Gastrocnemius medialis (tissue), 4 donors: ENCODE results near the gene CLDN4.

Experiments
- POLR2A ChIP-seq, 2 donors: fragments of 450-650 bp; IDR thresholded peaks; one replicate each; pipeline ENCODE4 v1.6.1; 2017; ENCODE audit warnings: antibody characterized with exemption in 2 of 2, mild to moderate bottlenecking in 2 of 2, moderate library complexity in 2 of 2
- TF ChIP-seq, protein P1 (sequence below), 5 experiments: fragments of 450-650 bp in 3 of 5; fragments of 200-600 bp in 2 of 5; sonication (generic) in 2 of 5; IDR thresholded peaks in 4 of 5; conservative IDR thresholded peaks in 1 of 5; 1 replicate in 4 of 5; 2 replicates in 1 of 5; pipeline ENCODE4 v1.5.1; 2016 to 2019; ENCODE audit warnings: antibody characterized with exemption in 5 of 5, mild to moderate bottlenecking in 3 of 5, moderate library complexity in 3 of 5

GRCh38 chr7:73815436-73815835, 15.4 kb upstream of the CLDN4 start:
- TF ChIP-seq, protein P1, sequence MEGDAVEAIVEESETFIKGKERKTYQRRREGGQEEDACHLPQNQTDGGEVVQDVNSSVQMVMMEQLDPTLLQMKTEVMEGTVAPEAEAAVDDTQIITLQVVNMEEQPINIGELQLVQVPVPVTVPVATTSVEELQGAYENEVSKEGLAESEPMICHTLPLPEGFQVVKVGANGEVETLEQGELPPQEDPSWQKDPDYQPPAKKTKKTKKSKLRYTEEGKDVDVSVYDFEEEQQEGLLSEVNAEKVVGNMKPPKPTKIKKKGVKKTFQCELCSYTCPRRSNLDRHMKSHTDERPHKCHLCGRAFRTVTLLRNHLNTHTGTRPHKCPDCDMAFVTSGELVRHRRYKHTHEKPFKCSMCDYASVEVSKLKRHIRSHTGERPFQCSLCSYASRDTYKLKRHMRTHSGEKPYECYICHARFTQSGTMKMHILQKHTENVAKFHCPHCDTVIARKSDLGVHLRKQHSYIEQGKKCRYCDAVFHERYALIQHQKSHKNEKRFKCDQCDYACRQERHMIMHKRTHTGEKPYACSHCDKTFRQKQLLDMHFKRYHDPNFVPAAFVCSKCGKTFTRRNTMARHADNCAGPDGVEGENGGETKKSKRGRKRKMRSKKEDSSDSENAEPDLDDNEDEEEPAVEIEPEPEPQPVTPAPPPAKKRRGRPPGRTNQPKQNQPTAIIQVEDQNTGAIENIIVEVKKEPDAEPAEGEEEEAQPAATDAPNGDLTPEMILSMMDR (IDR thresholded peaks at IDR 0.05 in 4 of 5, conservative IDR thresholded peaks at IDR 0.05 in 1 of 5): no peak
- no peak for TF ChIP-seq POLR2A (IDR thresholded peaks at IDR 0.05)
